PC-9 (cell line): ENCODE measurements around the gene ZIC4. TPM values are rescaled to one million over a fixed set of nuclear protein-coding genes. Genes with fewer than 3 reads are reported as not detected.

ENCODE experiments used
- BruUV-seq: library from RNA; stranded (reverse); fragments of 400-500 nt; replicated peaks from 2 replicates; lab custom pipeline; 2021; lab: Mats Ljungman, UMichigan
- CTCF ChIA-PET: fragments of 300-600 bp; sonication (Branson Sonifier 250); formaldehyde crosslinking; loops from one replicate; lab custom pipeline; 2022; ENCODE audit warnings: antibody characterized with exemption; lab: Charles Lee
- POLR2A ChIA-PET: fragments of 300-600 bp; sonication (Branson Sonifier 250); formaldehyde crosslinking; loops from one replicate; lab custom pipeline; 2022; ENCODE audit warnings: antibody characterized with exemption; ENCODE audit not compliant: unreplicated experiment; lab: Charles Lee
- DNase-seq, 2 experiments: peaks; one replicate each; pipeline versions ENCODE4 v3.0.0 to v3.0.0-alpha.2; 2015 to 2022; ENCODE audit warnings: mixed read lengths in 1 of 2
- H2AFZ ChIP-seq: fragments of 200-600 bp; sonication (generic); 2 replicates; pipeline ENCODE4 v1.8.1; 2017; ENCODE audit warnings: antibody characterized with exemption
- H3F3A ChIP-seq: fragments of 200-600 bp; sonication (generic); 2 replicates; pipeline ENCODE4 v1.8.1; 2017; ENCODE audit warnings: antibody characterized with exemption, mild to moderate bottlenecking, low read depth; ENCODE audit not compliant: insufficient read depth
- H3K27ac ChIP-seq: fragments of 200-600 bp; sonication (generic); 2 replicates; pipeline ENCODE4 v1.6.1; 2016; ENCODE audit warnings: mixed run types
- H3K27me3 ChIP-seq: fragments of 200-600 bp; sonication (generic); 2 replicates; pipeline ENCODE4 v1.6.1; 2016; ENCODE audit warnings: low read depth, mixed run types; ENCODE audit not compliant: insufficient read depth
- H3K36me3 ChIP-seq: fragments of 200-600 bp; sonication (generic); 2 replicates; pipeline ENCODE4 v1.6.1; 2016; ENCODE audit warnings: low read depth, mixed run types
- H3K4me1 ChIP-seq: fragments of 200-600 bp; sonication (generic); replicated peaks from 2 replicates; pipeline ENCODE4 v1.6.1; 2016; ENCODE audit warnings: mixed run types; ENCODE audit not compliant: insufficient read depth
- H3K4me2 ChIP-seq: fragments of 200-600 bp; sonication (generic); 2 replicates; pipeline ENCODE4 v1.6.1; 2017; ENCODE audit warnings: mixed run types
- H3K4me3 ChIP-seq: fragments of 200-600 bp; sonication (generic); 2 replicates; pipeline ENCODE4 v1.6.1; 2016; ENCODE audit warnings: mixed run types
- H3K79me2 ChIP-seq: fragments of 200-600 bp; sonication (generic); 2 replicates; pipeline ENCODE4 v1.6.1; 2017; ENCODE audit warnings: low read depth, mixed run types
- H3K9me2 ChIP-seq: fragments of 200-600 bp; sonication (generic); 2 replicates; pipeline ENCODE4 v1.8.1; 2017; ENCODE audit warnings: mild to moderate bottlenecking; ENCODE audit not compliant: insufficient read depth
- H3K9me3 ChIP-seq: fragments of 200-600 bp; sonication (generic); 2 replicates; pipeline ENCODE4 v1.8.1; 2016; ENCODE audit warnings: low read depth; ENCODE audit not compliant: insufficient read depth
- H4K20me1 ChIP-seq: fragments of 200-600 bp; sonication (generic); 2 replicates; pipeline ENCODE4 v1.8.1; 2017; ENCODE audit not compliant: insufficient read depth
- CTCF ChIP-seq: fragments of 200-600 bp; sonication (generic); conservative IDR thresholded peaks from 2 replicates; pipeline ENCODE4 v1.6.1; 2017; ENCODE audit warnings: mixed run types, antibody characterized with exemption, mild to moderate bottlenecking, moderate library complexity
- EZH2 ChIP-seq: fragments of 200-600 bp; sonication (generic); IDR thresholded peaks from 2 replicates; pipeline ENCODE4 v1.8.0; 2017; ENCODE audit warnings: antibody characterized with exemption, low read depth
- intact Hi-C: fragments of 100-400 bp; cut with micrococcal nuclease; formaldehyde crosslinking; loops from one replicate; pipeline ENCODE4 v1.10.0; 2022; ENCODE audit not compliant: unreplicated experiment
- total RNA-seq: library from RNA; stranded (reverse); gene quantifications from 2 replicates; pipeline ENCODE4 v1.2.3, GENCODE V29; 2021

The ZIC4 gene
- total RNA-seq, 1 experiment from 2014 or later, result not detected

GRCh38 chr3:147410526-147411237 is 4.3 kb upstream of the ZIC4 start:
- no peaks in the 10 kb centered on the region for H3K79me2 ChIP-seq
- H3K9me2 ChIP-seq, result no peaks in the 10 kb centered on the region
- no peaks in the 10 kb centered on the region for H3K36me3 ChIP-seq
- no peak overlapping the region for H3K4me3 ChIP-seq
- no peak overlapping the region for H2AFZ ChIP-seq
- no peaks in the 10 kb centered on the region for H3K27me3 ChIP-seq
- TF ChIP-seq CTCF, result no peak
- TF ChIP-seq EZH2, result no peak
- no peak for DNase-seq
- no TSS peak for BruUV-seq
- no peaks in the 10 kb centered on the region for H3K9me3 ChIP-seq
- POLR2A ChIA-PET, result no interaction called here
- CTCF ChIA-PET, result no interaction called here
- H3F3A ChIP-seq, result no peaks in the 10 kb centered on the region
- no peak overlapping the region for H3K4me2 ChIP-seq
- no peak overlapping the region for H3K27ac ChIP-seq
- no peaks in the 10 kb centered on the region for H3K4me1 ChIP-seq
- intact Hi-C loops, result no loop called here
- no peaks in the 10 kb centered on the region for H4K20me1 ChIP-seq

GRCh38 chr3:147410116-147410525 is 3.8 kb upstream of the ZIC4 start:
- no peaks in the 10 kb centered on the region for H3K9me3 ChIP-seq
- no TSS peak for BruUV-seq
- H3K4me2 ChIP-seq, result no peak overlapping the region
- intact Hi-C loops, result no loop called here
- H3K27me3 ChIP-seq, result no peaks in the 10 kb centered on the region
- H3K36me3 ChIP-seq, result no peaks in the 10 kb centered on the region
- CTCF ChIA-PET, result no interaction called here
- no peaks in the 10 kb centered on the region for H3K4me1 ChIP-seq
- no peak overlapping the region for H3K27ac ChIP-seq
- H3F3A ChIP-seq, result no peaks in the 10 kb centered on the region
- H2AFZ ChIP-seq, result no peak overlapping the region
- TF ChIP-seq EZH2, result no peak
- H3K9me2 ChIP-seq, result no peaks in the 10 kb centered on the region
- no peak overlapping the region for H3K4me3 ChIP-seq
- no peaks in the 10 kb centered on the region for H3K79me2 ChIP-seq
- H4K20me1 ChIP-seq, result no peaks in the 10 kb centered on the region
- POLR2A ChIA-PET, result no interaction called here
- no peak for DNase-seq

DNA sequence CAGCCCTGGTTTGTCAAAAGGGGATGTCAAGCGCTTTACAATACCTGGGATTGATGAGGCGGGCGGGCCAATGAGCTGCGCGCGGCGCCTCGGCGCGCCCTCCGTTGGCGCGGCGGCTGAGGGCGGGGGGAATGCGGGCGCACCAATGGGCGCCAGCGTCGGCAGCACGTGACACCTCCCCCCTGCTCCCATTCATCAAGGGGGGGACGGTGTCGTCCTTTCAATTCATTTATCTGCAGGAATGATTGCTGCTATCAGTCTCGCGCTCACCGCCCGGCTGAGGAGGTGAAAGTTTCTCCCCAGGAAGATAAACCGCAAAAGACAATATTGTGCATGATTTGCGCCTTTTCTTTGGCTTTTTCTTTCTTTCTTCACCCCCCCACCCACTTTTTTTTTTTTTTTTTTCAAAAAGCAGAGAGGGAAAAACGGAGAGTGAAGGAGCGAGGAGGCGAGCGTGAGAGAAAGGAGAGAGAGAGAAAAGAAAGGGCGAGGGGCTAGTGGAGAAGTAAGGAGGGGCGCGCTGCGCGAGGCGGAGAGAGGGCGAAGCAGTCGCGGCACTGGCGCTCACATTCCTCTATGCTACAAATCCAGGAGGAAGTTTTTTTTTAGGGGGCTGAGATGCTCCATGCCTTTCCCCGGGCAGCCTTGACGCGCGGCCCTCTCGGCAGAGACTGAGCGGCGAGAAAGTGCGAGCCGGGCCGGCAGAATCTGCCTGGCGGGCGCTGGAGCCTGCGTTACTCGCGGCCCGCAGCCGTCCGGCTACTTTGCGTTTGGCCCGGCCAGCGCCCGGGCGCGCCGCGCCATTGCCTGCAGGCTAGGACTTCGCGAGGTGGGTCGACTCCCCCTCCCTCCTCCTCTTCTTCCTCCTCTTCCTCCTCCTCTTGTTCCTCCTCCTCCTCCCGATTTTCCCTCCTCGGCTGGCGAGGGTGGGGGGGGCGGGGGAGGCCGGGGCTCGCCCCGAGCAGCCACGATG is 3.1 kb upstream of the ZIC4 start, which contains the start of gene ZIC1:
TSS of gene ZIC1 (plus strand) at position 223 of the 973 bp plus-strand sequence. CDS start at position 971, 748 bp downstream.
- no peaks in the 10 kb centered on the region for H3K36me3 ChIP-seq
- H2AFZ ChIP-seq, result no peak within 1 kb of the TSS
- H3K79me2 ChIP-seq, result no peaks in the 10 kb centered on the region
- H3K4me1 ChIP-seq, result no peaks in the 10 kb centered on the region
- ChIA-PET CTCF (no interaction called here), POLR2A (no interaction called here)
- no peak within 1 kb of the TSS for H3K27ac ChIP-seq
- no peaks in the 10 kb centered on the region for H3K27me3 ChIP-seq
- H3K4me3 ChIP-seq, result no peak within 1 kb of the TSS
- DNase-seq, result no peak
- TF ChIP-seq EZH2 (no peak), CTCF (no peak)
- intact Hi-C loops, result no loop called here
- H3K9me3 ChIP-seq, result no peaks in the 10 kb centered on the region
- H4K20me1 ChIP-seq, result no peaks in the 10 kb centered on the region
- no peaks in the 10 kb centered on the region for H3K9me2 ChIP-seq
- H3K4me2 ChIP-seq, result no peak within 1 kb of the TSS
- no TSS peak for BruUV-seq
- no peaks in the 10 kb centered on the region for H3F3A ChIP-seq
